Peyer's patch (tissue), 4 donors: Measurements from ENCODE around the gene CNKSR3.

Source experiments
- CTCF ChIP-seq, 6 experiments: fragments of 450-650 bp in 4 of 6; fragments of 200-600 bp in 2 of 6; sonication (generic) in 1 of 6; IDR thresholded peaks; one replicate each; pipeline ENCODE4 v1.5.1; 2017 to 2019; ENCODE audit warnings: antibody characterized with exemption in 6 of 6, mild to moderate bottlenecking in 3 of 6, moderate library complexity in 1 of 6
- POLR2A ChIP-seq, 2 donors: fragments of 450-650 bp; IDR thresholded peaks; one replicate each; pipeline ENCODE4 v1.5.1; 2017; ENCODE audit warnings: antibody characterized with exemption in 2 of 2, mild to moderate bottlenecking in 2 of 2, moderate library complexity in 2 of 2

- TF ChIP-seq CTCF (IDR thresholded peaks at IDR 0.05) (no peak), POLR2A (IDR thresholded peaks at IDR 0.05) (no peak)
Measured at GRCh38 chr6:154511791-154512190, 1.3 kb upstream of the CNKSR3 start.
